Measurements from ENCODE around the gene ERO1A. TPM values are rescaled to one million over a fixed set of nuclear protein-coding genes. Genes with fewer than 3 reads are reported as not detected.
A peak's percentile ranks its signal among the peaks of the same experiment; 100 is the strongest.

Gene ERO1A
- polyA plus RNA-seq, 1 donor (not counting 4 experiments of a cell fraction or from before 2014, with no cell fraction given): 131 TPM

GRCh38 chr14:52701223-52701622 lies 5.9 kb upstream of the ERO1A start:
- Histone ChIP-seq H3K4me1 (ENCODE audit: control insufficient read depth, extremely low read depth, insufficient read depth, low read length) (peaks cover 28% of the 10 kb centered on the region), H3K9me1 (ENCODE audit: control insufficient read depth, extremely low read depth, insufficient read depth, low read length) (no peaks in the 10 kb centered on the region), H3K27me3 (ENCODE audit: control insufficient read depth, extremely low read depth, insufficient read depth, low read length) (no peaks in the 10 kb centered on the region), H3K27ac (ENCODE audit: control insufficient read depth, insufficient read depth, low read length) (peak overlapping the region; percentile 96), H3K4me3 (ENCODE audit: control insufficient read depth in 2 of 3, extremely low read depth in 1 of 3, insufficient read depth in 2 of 3, low read depth in 1 of 3, low read length in 3 of 3) (no peak overlapping the region), H4K20me1 (ENCODE audit: control insufficient read depth, extremely low read depth, insufficient read depth, low read length) (no peaks in the 10 kb centered on the region), H2AFZ (ENCODE audit: control insufficient read depth, low read length) (peak overlapping the region; percentile 83), H3K4me2 (ENCODE audit: control insufficient read depth, extremely low read depth, insufficient read depth, low read depth, low read length) (peak overlapping the region; percentile 38), H3K36me3 (ENCODE audit: control insufficient read depth in 2 of 2, extremely low read depth in 1 of 2, insufficient read depth in 2 of 2, low read length in 2 of 2) (no peaks in the 10 kb centered on the region), H3K9me3 (ENCODE audit: control insufficient read depth, low read depth, low read length) (no peaks in the 10 kb centered on the region), H3K79me2 (ENCODE audit: control insufficient read depth, insufficient read depth, low read length) (no peaks in the 10 kb centered on the region), H3K9ac (ENCODE audit: control insufficient read depth, extremely low read depth, insufficient read depth, low read length) (peak overlapping the region; percentile 76)
- no peak for DNase-seq (ENCODE audit: low read depth, low spot score)
- peak; percentile 36 for FAIRE-seq
- dilution Hi-C loops (cut with MboI; ENCODE audit: extremely low pct_ligation_motif_present, low sequenced_read_pairs): no loop called here
- no peak for TF ChIP-seq EZH2 (IDR thresholded peaks at IDR 0.05; ENCODE audit: low read length)
- TF ChIP-seq CTCF (optimal IDR thresholded peaks at IDR 0.05 in 1 of 3, IDR thresholded peaks at IDR 0.05 in 1 of 3, conservative IDR thresholded peaks at IDR 0.05 in 1 of 3; ENCODE audit: extremely low read depth in 1 of 3, insufficient read depth in 2 of 3, low read length in 3 of 3): no peak

- Histone ChIP-seq H4K20me1 (ENCODE audit: control insufficient read depth, extremely low read depth, insufficient read depth, low read length) (no peaks in the 10 kb centered on the region), H3K27me3 (ENCODE audit: control insufficient read depth, extremely low read depth, insufficient read depth, low read length) (no peaks in the 10 kb centered on the region), H3K9ac (ENCODE audit: control insufficient read depth, extremely low read depth, insufficient read depth, low read length) (peak overlapping the region; percentile 76), H3K27ac (ENCODE audit: control insufficient read depth, insufficient read depth, low read length) (peak overlapping the region; percentile 96), H2AFZ (ENCODE audit: control insufficient read depth, low read length) (no peak overlapping the region), H3K79me2 (ENCODE audit: control insufficient read depth, insufficient read depth, low read length) (no peaks in the 10 kb centered on the region), H3K4me1 (ENCODE audit: control insufficient read depth, extremely low read depth, insufficient read depth, low read length) (peaks cover 28% of the 10 kb centered on the region), H3K4me2 (ENCODE audit: control insufficient read depth, extremely low read depth, insufficient read depth, low read depth, low read length) (peak overlapping the region; percentile 38), H3K36me3 (ENCODE audit: control insufficient read depth in 2 of 2, extremely low read depth in 1 of 2, insufficient read depth in 2 of 2, low read length in 2 of 2) (no peaks in the 10 kb centered on the region), H3K9me1 (ENCODE audit: control insufficient read depth, extremely low read depth, insufficient read depth, low read length) (no peaks in the 10 kb centered on the region), H3K9me3 (ENCODE audit: control insufficient read depth, low read depth, low read length) (no peaks in the 10 kb centered on the region), H3K4me3 (ENCODE audit: control insufficient read depth in 2 of 3, extremely low read depth in 1 of 3, insufficient read depth in 2 of 3, low read depth in 1 of 3, low read length in 3 of 3) (peak overlapping the region in 1 of 3 experiments; percentile 28)
- DNase-seq (ENCODE audit: low read depth, low spot score) (peak; percentile 66), FAIRE-seq (peak; percentile 76)
- dilution Hi-C loops (cut with MboI; ENCODE audit: extremely low pct_ligation_motif_present, low sequenced_read_pairs): no loop called here
- TF ChIP-seq EZH2 (IDR thresholded peaks at IDR 0.05; ENCODE audit: low read length) (no peak), CTCF (optimal IDR thresholded peaks at IDR 0.05 in 1 of 3, IDR thresholded peaks at IDR 0.05 in 1 of 3, conservative IDR thresholded peaks at IDR 0.05 in 1 of 3; ENCODE audit: extremely low read depth in 1 of 3, insufficient read depth in 2 of 3, low read length in 3 of 3) (no peak)
Observed at GRCh38 chr14:52700701-52701172, 5.4 kb upstream of the ERO1A start.
